HCT116 (cell line): ENCODE measurements around the gene IFT20.

Source experiments
- CEBPB ChIP-seq: IDR thresholded peaks from 2 replicates; pipeline ENCODE4 v1.6.1; 2012; ENCODE audit warnings: low read depth
- EZH2 ChIP-seq: fragments of 200-600 bp; sonication (generic); IDR thresholded peaks from 2 replicates; pipeline ENCODE4 v1.6.1; 2017; ENCODE audit warnings: antibody characterized with exemption, mixed run types
- POLR2A ChIP-seq: IDR thresholded peaks from 2 replicates; pipeline ENCODE4 v1.7.0; 2011; ENCODE audit warnings: borderline replicate concordance; ENCODE audit not compliant: insufficient read depth, insufficient read length; ENCODE audit errors: extremely low read depth
- POLR2AphosphoS5 ChIP-seq: IDR thresholded peaks from 2 replicates; pipeline ENCODE4 v1.6.1; 2011; ENCODE audit warnings: mild to moderate bottlenecking, low read depth, low read length, moderate library complexity
- SRF ChIP-seq: IDR thresholded peaks from 2 replicates; pipeline ENCODE4 v1.6.1; 2012; ENCODE audit warnings: low read depth
- TF ChIP-seq, protein P1 (sequence below), 3 experiments: fragments of 200-600 bp in 1 of 3; sonication (generic) in 1 of 3; IDR thresholded peaks in 2 of 3; conservative IDR thresholded peaks in 1 of 3; 2 replicates each; pipeline ENCODE4 v1.5.1; 2012 to 2017; ENCODE audit warnings: low read depth in 2 of 3, low read length in 2 of 3, antibody characterized with exemption in 1 of 3, borderline replicate concordance in 1 of 3, control low read depth in 1 of 3, mild to moderate bottlenecking in 1 of 3, mixed read lengths in 1 of 3, mixed run types in 1 of 3, moderate library complexity in 1 of 3; ENCODE audit not compliant: insufficient read depth in 1 of 3
- TF ChIP-seq, protein P2 (sequence below): IDR thresholded peaks from 2 replicates; pipeline ENCODE4 v1.6.1; 2012
- TF ChIP-seq, protein P3 (sequence below): IDR thresholded peaks from 2 replicates; pipeline ENCODE4 v1.6.1; 2012

DNA sequence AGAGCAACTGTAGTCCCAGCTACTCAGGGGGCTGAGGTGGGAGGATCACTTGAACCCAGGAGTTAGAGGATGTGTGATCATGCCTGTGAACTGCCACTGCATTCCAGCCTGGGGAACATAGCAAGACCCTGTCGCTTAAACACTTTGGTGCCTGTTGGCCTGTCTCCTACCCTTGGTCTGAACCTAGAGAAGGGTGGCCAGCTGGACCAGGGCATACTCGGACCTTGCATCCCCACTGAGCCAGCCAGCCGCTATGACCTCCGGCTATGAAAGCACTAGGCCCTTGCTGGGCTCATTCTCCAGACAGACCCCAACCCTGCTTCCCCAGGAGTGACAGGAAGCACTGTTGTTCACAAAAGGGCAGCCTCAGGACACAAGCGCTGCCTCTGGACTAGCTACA lies 4.6 kb downstream of the IFT20 start:
- TF ChIP-seq POLR2AphosphoS5 (no peak), EZH2 (no peak), CEBPB (no peak), POLR2A (no peak), SRF (no peak)
- TF ChIP-seq, protein P1, sequence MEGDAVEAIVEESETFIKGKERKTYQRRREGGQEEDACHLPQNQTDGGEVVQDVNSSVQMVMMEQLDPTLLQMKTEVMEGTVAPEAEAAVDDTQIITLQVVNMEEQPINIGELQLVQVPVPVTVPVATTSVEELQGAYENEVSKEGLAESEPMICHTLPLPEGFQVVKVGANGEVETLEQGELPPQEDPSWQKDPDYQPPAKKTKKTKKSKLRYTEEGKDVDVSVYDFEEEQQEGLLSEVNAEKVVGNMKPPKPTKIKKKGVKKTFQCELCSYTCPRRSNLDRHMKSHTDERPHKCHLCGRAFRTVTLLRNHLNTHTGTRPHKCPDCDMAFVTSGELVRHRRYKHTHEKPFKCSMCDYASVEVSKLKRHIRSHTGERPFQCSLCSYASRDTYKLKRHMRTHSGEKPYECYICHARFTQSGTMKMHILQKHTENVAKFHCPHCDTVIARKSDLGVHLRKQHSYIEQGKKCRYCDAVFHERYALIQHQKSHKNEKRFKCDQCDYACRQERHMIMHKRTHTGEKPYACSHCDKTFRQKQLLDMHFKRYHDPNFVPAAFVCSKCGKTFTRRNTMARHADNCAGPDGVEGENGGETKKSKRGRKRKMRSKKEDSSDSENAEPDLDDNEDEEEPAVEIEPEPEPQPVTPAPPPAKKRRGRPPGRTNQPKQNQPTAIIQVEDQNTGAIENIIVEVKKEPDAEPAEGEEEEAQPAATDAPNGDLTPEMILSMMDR (IDR thresholded peaks at IDR 0.05 in 2 of 3, conservative IDR thresholded peaks at IDR 0.05 in 1 of 3; ENCODE audit: borderline replicate concordance in 1 of 3, insufficient read depth in 1 of 3, low read depth in 2 of 3, low read length in 2 of 3) = no peak
- TF ChIP-seq, protein P2, sequence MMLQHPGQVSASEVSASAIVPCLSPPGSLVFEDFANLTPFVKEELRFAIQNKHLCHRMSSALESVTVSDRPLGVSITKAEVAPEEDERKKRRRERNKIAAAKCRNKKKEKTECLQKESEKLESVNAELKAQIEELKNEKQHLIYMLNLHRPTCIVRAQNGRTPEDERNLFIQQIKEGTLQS = no peak
- TF ChIP-seq, protein P3, sequence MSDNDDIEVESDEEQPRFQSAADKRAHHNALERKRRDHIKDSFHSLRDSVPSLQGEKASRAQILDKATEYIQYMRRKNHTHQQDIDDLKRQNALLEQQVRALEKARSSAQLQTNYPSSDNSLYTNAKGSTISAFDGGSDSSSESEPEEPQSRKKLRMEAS = no peak
